GM23248 (cell line): Measurements from ENCODE around the gene PDE1A. TPM values are rescaled to one million over a fixed set of nuclear protein-coding genes. Genes with fewer than 3 reads are reported as not detected.

Experiments
- DNase-seq: peaks from one replicate; pipeline ENCODE4 v3.0.0-alpha.2; 2015
- H2AFZ ChIP-seq: fragments of 200-600 bp; sonication (generic); 2 replicates; pipeline ENCODE4 v1.6.1; 2016; ENCODE audit warnings: antibody characterized with exemption
- H3F3A ChIP-seq: fragments of 200-600 bp; sonication (generic); 2 replicates; pipeline ENCODE4 v1.6.1; 2016; ENCODE audit warnings: mild to moderate bottlenecking, antibody characterized with exemption, mixed run types; ENCODE audit not compliant: insufficient read depth
- H3K27ac ChIP-seq: fragments of 200-600 bp; sonication (generic); 2 replicates; pipeline ENCODE4 v1.5.1; 2016; ENCODE audit warnings: mild to moderate bottlenecking
- H3K27me3 ChIP-seq: fragments of 200-600 bp; sonication (generic); replicated peaks from 2 replicates; pipeline ENCODE4 v1.6.1; 2016; ENCODE audit warnings: mild to moderate bottlenecking; ENCODE audit not compliant: insufficient read depth
- H3K36me3 ChIP-seq: fragments of 200-600 bp; sonication (generic); 2 replicates; pipeline ENCODE4 v1.6.1; 2016; ENCODE audit warnings: low read depth, mild to moderate bottlenecking
- H3K4me1 ChIP-seq: fragments of 200-600 bp; sonication (generic); 2 replicates; pipeline ENCODE4 v1.6.1; 2016; ENCODE audit warnings: mild to moderate bottlenecking; ENCODE audit not compliant: insufficient read depth
- H3K4me2 ChIP-seq: fragments of 200-600 bp; sonication (generic); one replicate; pipeline ENCODE4 v1.6.1; 2016; ENCODE audit warnings: mild to moderate bottlenecking; ENCODE audit not compliant: unreplicated experiment
- H3K4me3 ChIP-seq: fragments of 200-600 bp; sonication (generic); 2 replicates; pipeline ENCODE4 v1.5.1; 2016; ENCODE audit warnings: mild to moderate bottlenecking
- H3K79me2 ChIP-seq: fragments of 200-600 bp; sonication (generic); 2 replicates; pipeline ENCODE4 v1.6.1; 2016; ENCODE audit warnings: mild to moderate bottlenecking; ENCODE audit not compliant: insufficient read depth
- H3K9ac ChIP-seq: fragments of 200-600 bp; sonication (generic); 2 replicates; pipeline ENCODE4 v1.6.1; 2016; ENCODE audit warnings: mild to moderate bottlenecking
- H3K9me2 ChIP-seq: fragments of 200-600 bp; sonication (generic); 2 replicates; pipeline ENCODE4 v1.6.1; 2016; ENCODE audit warnings: mixed run types, mild to moderate bottlenecking, moderate library complexity; ENCODE audit not compliant: insufficient read depth
- H3K9me3 ChIP-seq: fragments of 200-600 bp; sonication (generic); one replicate; pipeline ENCODE4 v1.6.1; 2017; ENCODE audit warnings: low read depth
- H4K20me1 ChIP-seq: fragments of 200-600 bp; sonication (generic); 2 replicates; pipeline ENCODE4 v1.6.0; 2016; ENCODE audit not compliant: insufficient read depth
- EZH2 ChIP-seq: fragments of 200-600 bp; sonication (generic); IDR thresholded peaks from 2 replicates; pipeline ENCODE4 v1.6.1; 2018; ENCODE audit warnings: antibody characterized with exemption, mild to moderate bottlenecking; ENCODE audit not compliant: insufficient read depth, poor library complexity, severe bottlenecking
- EZH2phosphoT487 ChIP-seq: fragments of 200-600 bp; sonication (generic); IDR thresholded peaks from 2 replicates; pipeline ENCODE4 v1.6.1; 2018; ENCODE audit warnings: antibody characterized with exemption, moderate library complexity, mild to moderate bottlenecking, low read depth; ENCODE audit not compliant: insufficient read depth
- WGBS, 2 experiments: methylation state at CpG; one replicate each; pipeline ENCODE4 v1.1.6; 2015 to 2017; ENCODE audit warnings: low lambda C conversion rate in 2 of 2, low coverage in 1 of 2; ENCODE audit errors: missing lambda C conversion rate in 2 of 2; 5-methylcytosine and 5-hydroxymethylcytosine counted together
- in situ Hi-C: fragments of 300-500 bp; cut with MboI; formaldehyde crosslinking; loops from 2 replicates; pipeline ENCODE4 v1.15.0; 2020
- polyA plus RNA-seq: library from polyadenylated mRNA; unstranded; fragments of >200 nt; fragmentation: Nextera tagmentation; extraction: Ambion mirVana; gene quantifications from 2 replicates; pipeline ENCODE4 v1.2.1, GENCODE V29; 2016
- total RNA-seq: library from RNA; depleted of rRNA; stranded (reverse); fragments of >200 nt; shearing (Covaris generic); gene quantifications from 2 replicates; pipeline ENCODE4 v1.2.3, GENCODE V29; 2014

The PDE1A gene
- total and polyA plus RNA-seq, 2 experiments from 2014 or later: 1.0 to 1.9 TPM

DNA sequence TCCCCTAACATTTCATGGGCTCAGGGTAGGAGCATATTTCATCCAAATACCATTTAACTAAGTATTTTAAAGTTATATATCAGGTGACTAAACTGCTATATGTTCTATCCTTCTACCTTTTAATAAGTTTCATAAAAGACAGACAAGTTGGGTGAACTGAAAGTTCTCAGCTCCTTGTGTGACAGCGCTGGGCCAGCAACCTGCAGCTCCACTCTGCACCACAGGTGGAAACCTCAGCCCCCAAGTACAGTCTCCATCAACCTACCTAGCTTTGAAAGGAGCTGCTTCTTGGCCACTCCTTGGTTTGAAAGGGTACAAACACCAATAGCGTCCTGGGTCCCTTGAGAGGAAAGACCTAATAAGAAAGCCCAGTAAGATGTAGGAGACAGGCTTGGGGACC lies 177.9 kb downstream of the PDE1A start:
- no peak for DNase-seq
- Histone ChIP-seq H3K27ac (no peak overlapping the region), H3K4me3 (no peak overlapping the region), H3K36me3 (no peaks in the 10 kb centered on the region), H3K79me2 (no peaks in the 10 kb centered on the region), H3K4me1 (no peaks in the 10 kb centered on the region), H2AFZ (no peak overlapping the region), H4K20me1 (no peaks in the 10 kb centered on the region), H3K27me3 (no peaks in the 10 kb centered on the region), H3F3A (no peaks in the 10 kb centered on the region), H3K9me3 (no peaks in the 10 kb centered on the region), H3K9me2 (no peaks in the 10 kb centered on the region), H3K4me2 (no peak overlapping the region), H3K9ac (no peak overlapping the region)
- WGBS, 2 experiments: 78 to 79% methylated on average over 2 of the region's 2 CpGs
- in situ Hi-C loops: no loop called here
- no peak for TF ChIP-seq EZH2
- no peak for TF ChIP-seq EZH2phosphoT487

DNA sequence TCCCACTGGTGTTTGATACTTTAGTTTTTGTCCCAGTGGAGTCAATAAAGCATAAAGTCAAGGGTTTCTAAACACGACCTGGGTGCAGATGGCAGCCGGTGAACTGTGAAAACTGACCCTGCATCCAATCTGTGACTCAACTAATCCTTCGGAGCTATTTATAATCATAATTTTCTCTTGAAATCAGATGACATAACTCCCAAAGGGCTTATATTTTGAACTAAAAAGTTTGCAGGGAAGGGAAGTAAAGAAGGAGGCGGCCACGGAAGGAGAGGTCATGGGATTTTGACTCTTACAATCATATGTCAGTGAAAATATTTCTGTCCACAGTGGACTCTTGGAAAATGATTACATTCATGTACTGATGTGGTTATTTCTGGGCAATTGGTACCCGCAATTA lies 178.5 kb downstream of the PDE1A start:
- in situ Hi-C loops: no loop called here
- no peaks in the 10 kb centered on the region for H4K20me1 ChIP-seq
- H3K9me2 ChIP-seq: no peaks in the 10 kb centered on the region
- H3K79me2 ChIP-seq: no peaks in the 10 kb centered on the region
- H3F3A ChIP-seq: no peaks in the 10 kb centered on the region
- no peaks in the 10 kb centered on the region for H3K9me3 ChIP-seq
- H3K4me1 ChIP-seq: no peaks in the 10 kb centered on the region
- no peak for DNase-seq
- H3K36me3 ChIP-seq: no peaks in the 10 kb centered on the region
- H3K27ac ChIP-seq: no peak overlapping the region
- no peaks in the 10 kb centered on the region for H3K27me3 ChIP-seq
- no peak overlapping the region for H3K9ac ChIP-seq
- H3K4me3 ChIP-seq: no peak overlapping the region
- no peak overlapping the region for H3K4me2 ChIP-seq
- no peak overlapping the region for H2AFZ ChIP-seq
- WGBS, 2 experiments: 75% methylated on average over 6 of the region's 6 CpGs
- no peak for TF ChIP-seq EZH2

DNA sequence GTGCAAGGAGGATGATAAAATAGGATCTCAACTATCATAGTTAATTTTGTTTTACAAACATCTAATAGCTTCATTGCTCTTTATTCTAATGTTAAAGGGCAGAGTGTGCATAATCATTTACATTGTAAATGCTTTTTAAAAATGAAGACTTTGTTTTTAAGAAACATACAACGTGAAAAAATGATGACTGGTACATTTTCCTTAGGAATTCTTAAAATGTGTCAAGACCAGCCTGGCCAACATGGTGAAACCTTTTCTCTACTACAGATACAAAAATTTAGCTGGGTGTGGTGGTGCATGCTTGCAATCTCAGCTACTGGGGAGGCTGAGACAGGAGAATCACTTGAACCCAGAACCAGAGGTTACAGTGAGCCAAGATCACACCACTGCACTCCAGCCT lies 179.0 kb downstream of the PDE1A start:
- Histone ChIP-seq H4K20me1 (no peaks in the 10 kb centered on the region), H3K4me1 (no peaks in the 10 kb centered on the region), H3K79me2 (no peaks in the 10 kb centered on the region), H3K27ac (no peak overlapping the region), H3F3A (no peaks in the 10 kb centered on the region), H2AFZ (no peak overlapping the region), H3K4me2 (no peak overlapping the region), H3K9me2 (no peaks in the 10 kb centered on the region), H3K27me3 (no peaks in the 10 kb centered on the region), H3K9ac (no peak overlapping the region), H3K36me3 (no peaks in the 10 kb centered on the region), H3K9me3 (no peaks in the 10 kb centered on the region), H3K4me3 (no peak overlapping the region)
- TF ChIP-seq EZH2phosphoT487 (no peak), EZH2 (no peak)
- no peak for DNase-seq
- in situ Hi-C loops: no loop called here
- 32 to 41% methylated on average over 1 of the region's 1 CpG for WGBS, 2 experiments

DNA sequence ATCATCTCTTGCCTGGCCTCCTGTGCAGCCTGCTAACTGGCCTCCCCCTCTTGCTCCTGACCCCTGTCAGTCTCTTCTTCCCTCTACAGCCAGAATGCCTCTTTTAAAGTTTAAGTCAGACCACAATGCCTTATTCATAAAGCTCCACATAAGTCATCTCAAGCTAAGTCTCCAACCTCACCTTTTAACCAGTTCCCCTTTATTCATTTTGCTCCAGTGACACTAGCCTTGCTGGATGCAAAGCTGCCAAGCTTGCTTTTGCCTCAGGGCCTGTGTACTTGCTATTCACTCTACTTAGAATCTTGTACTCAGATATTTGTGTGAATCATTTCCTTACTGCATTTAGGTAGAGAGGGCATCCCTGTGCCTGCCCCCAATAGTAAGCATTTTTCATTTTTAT lies 180.9 kb downstream of the PDE1A start:
- in situ Hi-C loops: no loop called here
- H3K27ac ChIP-seq: no peak overlapping the region
- no peaks in the 10 kb centered on the region for H4K20me1 ChIP-seq
- H3K79me2 ChIP-seq: no peaks in the 10 kb centered on the region
- H3K4me1 ChIP-seq: no peaks in the 10 kb centered on the region
- no peaks in the 10 kb centered on the region for H3F3A ChIP-seq
- no peaks in the 10 kb centered on the region for H3K36me3 ChIP-seq
- peak; percentile 13 for DNase-seq
- H2AFZ ChIP-seq: no peak overlapping the region
- no peaks in the 10 kb centered on the region for H3K9me2 ChIP-seq
- H3K9ac ChIP-seq: no peak overlapping the region
- H3K4me3 ChIP-seq: no peak overlapping the region
- H3K4me2 ChIP-seq: no peak overlapping the region
- TF ChIP-seq EZH2: no peak
- TF ChIP-seq EZH2phosphoT487: no peak
- no peaks in the 10 kb centered on the region for H3K27me3 ChIP-seq
- H3K9me3 ChIP-seq: no peaks in the 10 kb centered on the region

DNA sequence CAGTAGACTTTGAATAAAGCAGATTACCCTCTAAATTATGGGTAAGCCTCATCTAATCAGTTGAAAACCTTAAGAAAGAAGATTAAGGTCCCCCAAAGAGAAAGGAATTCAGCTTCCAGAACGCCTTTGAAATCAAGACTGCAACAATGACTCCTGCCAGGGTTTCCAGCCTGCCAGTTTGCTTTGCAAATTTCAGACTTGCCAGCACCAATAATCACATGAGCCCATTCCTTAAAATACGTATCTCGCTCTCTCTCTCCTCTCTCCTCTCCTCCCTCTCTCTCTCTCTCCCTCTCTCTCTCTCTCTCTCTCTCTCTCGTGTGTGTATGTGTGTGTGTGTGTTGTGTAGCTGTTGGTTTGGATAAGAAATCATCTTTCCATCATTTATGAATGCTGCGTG lies 184.2 kb downstream of the PDE1A start:
- Histone ChIP-seq H3K27ac (no peak overlapping the region), H3K9me2 (no peaks in the 10 kb centered on the region), H3K79me2 (no peaks in the 10 kb centered on the region), H3K9me3 (no peaks in the 10 kb centered on the region), H4K20me1 (no peaks in the 10 kb centered on the region), H3K4me1 (no peaks in the 10 kb centered on the region), H3K9ac (no peak overlapping the region), H3K4me3 (no peak overlapping the region), H2AFZ (no peak overlapping the region), H3K36me3 (no peaks in the 10 kb centered on the region), H3K4me2 (no peak overlapping the region), H3K27me3 (no peaks in the 10 kb centered on the region), H3F3A (no peaks in the 10 kb centered on the region)
- TF ChIP-seq EZH2phosphoT487 (no peak), EZH2 (no peak)
- in situ Hi-C loops: no loop called here
- WGBS, 2 experiments: 56 to 70% methylated on average over 4 to 5 of the region's 5 CpGs
- DNase-seq: no peak
